Mesenchymal stem cell (in vitro differentiated cells and primary cell): ENCODE measurements around the gene DTNBP1.
A peak's percentile ranks its signal among the peaks of the same experiment; 100 is the strongest.

Source experiments
- DNase-seq: peaks from one replicate; pipeline ENCODE4 v3.0.0-alpha.2; 2013
- H2AFZ ChIP-seq: one replicate; pipeline ENCODE4 v1.6.1; 2013; ENCODE audit warnings: low read depth, mild to moderate bottlenecking, control low read depth, inconsistent platforms, low read length, moderate library complexity
- H2AK5ac ChIP-seq: 2 replicates; pipeline ENCODE4 v1.6.1; 2013; ENCODE audit warnings: low read length, moderate library complexity, mild to moderate bottlenecking, inconsistent platforms; ENCODE audit not compliant: severe bottlenecking
- H2BK120ac ChIP-seq: one replicate; pipeline ENCODE4 v1.6.1; 2013; ENCODE audit warnings: low read depth, mild to moderate bottlenecking, inconsistent platforms, low read length, moderate library complexity
- H2BK12ac ChIP-seq, 2 experiments: one replicate each; pipeline ENCODE4 v1.6.1; 2013; ENCODE audit warnings: inconsistent platforms in 2 of 2, low read length in 2 of 2, mild to moderate bottlenecking in 2 of 2, moderate library complexity in 2 of 2, control low read depth in 1 of 2
- H2BK15ac ChIP-seq: one replicate; pipeline ENCODE4 v1.6.1; 2013; ENCODE audit warnings: mild to moderate bottlenecking, low read depth, inconsistent platforms; ENCODE audit not compliant: poor library complexity, severe bottlenecking
- H2BK5ac ChIP-seq: 2 replicates; pipeline ENCODE4 v1.6.1; 2013; ENCODE audit warnings: low read depth, mild to moderate bottlenecking, low read length, control low read depth, inconsistent platforms; ENCODE audit not compliant: poor library complexity, severe bottlenecking
- H3K14ac ChIP-seq, 2 experiments: one replicate each; pipeline ENCODE4 v1.6.1; 2013; ENCODE audit warnings: inconsistent platforms in 2 of 2, low read length in 2 of 2, control low read depth in 1 of 2, mild to moderate bottlenecking in 1 of 2, moderate library complexity in 1 of 2
- H3K18ac ChIP-seq, 2 experiments: one replicate each; pipeline ENCODE4 v1.6.1; 2013; ENCODE audit warnings: inconsistent platforms in 2 of 2, low read length in 2 of 2, control low read depth in 1 of 2, low read depth in 1 of 2, mild to moderate bottlenecking in 1 of 2
- H3K23ac ChIP-seq, 2 experiments: one replicate each; pipeline ENCODE4 v1.6.1; 2013; ENCODE audit warnings: inconsistent platforms in 2 of 2, low read length in 2 of 2, mild to moderate bottlenecking in 2 of 2, moderate library complexity in 2 of 2, control low read depth in 1 of 2
- H3K27ac ChIP-seq: 2 replicates; pipeline ENCODE4 v1.5.1; 2013; ENCODE audit warnings: mild to moderate bottlenecking, moderate library complexity, low read length, control low read depth, inconsistent platforms; ENCODE audit not compliant: poor library complexity, severe bottlenecking
- H3K27me3 ChIP-seq, 2 experiments: 2 replicates each; pipeline versions ENCODE4 v1.6.1 to v1.7.0; 2013; ENCODE audit warnings: low read length in 2 of 2, mild to moderate bottlenecking in 2 of 2, moderate library complexity in 2 of 2, control low read depth in 1 of 2, inconsistent platforms in 1 of 2; ENCODE audit not compliant: control insufficient read depth in 1 of 2, insufficient read depth in 1 of 2
- H3K36me3 ChIP-seq, 2 experiments: 2 replicates each; pipeline versions ENCODE4 v1.6.1 to v1.7.0; 2013; ENCODE audit warnings: low read length in 2 of 2, control low read depth in 1 of 2, inconsistent platforms in 1 of 2, low read depth in 1 of 2, mild to moderate bottlenecking in 1 of 2; ENCODE audit not compliant: insufficient read depth in 2 of 2, control insufficient read depth in 1 of 2
- H3K4ac ChIP-seq, 2 experiments: one replicate each; pipeline ENCODE4 v1.6.1; 2013; ENCODE audit warnings: inconsistent platforms in 2 of 2, low read length in 2 of 2, mild to moderate bottlenecking in 2 of 2, moderate library complexity in 2 of 2, control low read depth in 1 of 2, low read depth in 1 of 2
- H3K4me1 ChIP-seq: 2 replicates; pipeline ENCODE4 v1.6.1; 2013; ENCODE audit warnings: low read depth, low read length, control low read depth; ENCODE audit not compliant: control insufficient read depth, insufficient read depth
- H3K4me2 ChIP-seq: 2 replicates; pipeline ENCODE4 v1.6.1; 2013; ENCODE audit warnings: low read length, mild to moderate bottlenecking, inconsistent platforms; ENCODE audit not compliant: poor library complexity, severe bottlenecking
- H3K4me3 ChIP-seq, 2 experiments: 2 replicates each; pipeline versions ENCODE4 v1.5.1 to v1.7.0; 2013; ENCODE audit warnings: low read length in 2 of 2, mild to moderate bottlenecking in 2 of 2, control low read depth in 1 of 2, low read depth in 1 of 2; ENCODE audit not compliant: insufficient read depth in 1 of 2
- H3K79me1 ChIP-seq: replicated peaks from 2 replicates; pipeline ENCODE4 v1.6.1; 2013; ENCODE audit warnings: mild to moderate bottlenecking, control low read depth, low read length, inconsistent platforms; ENCODE audit not compliant: poor library complexity, severe bottlenecking
- H3K9ac ChIP-seq: 2 replicates; pipeline ENCODE4 v1.7.0; 2013; ENCODE audit warnings: mild to moderate bottlenecking, low read length, moderate library complexity
- H3K9me3 ChIP-seq: 2 replicates; pipeline ENCODE4 v1.7.0; 2013; ENCODE audit warnings: mild to moderate bottlenecking, low read length; ENCODE audit not compliant: control insufficient read depth
- H4K8ac ChIP-seq: one replicate; pipeline ENCODE4 v1.6.1; 2013; ENCODE audit warnings: inconsistent platforms, mild to moderate bottlenecking, low read length, moderate library complexity
- H4K91ac ChIP-seq: one replicate; pipeline ENCODE4 v1.6.1; 2013; ENCODE audit warnings: mild to moderate bottlenecking, low read length, inconsistent platforms
- WGBS: methylation state at CpG from one replicate; pipeline ENCODE4 v1.1.7; 2013; ENCODE audit warnings: mixed read lengths; 5-methylcytosine and 5-hydroxymethylcytosine counted together

DTNBP1 gene

DNA sequence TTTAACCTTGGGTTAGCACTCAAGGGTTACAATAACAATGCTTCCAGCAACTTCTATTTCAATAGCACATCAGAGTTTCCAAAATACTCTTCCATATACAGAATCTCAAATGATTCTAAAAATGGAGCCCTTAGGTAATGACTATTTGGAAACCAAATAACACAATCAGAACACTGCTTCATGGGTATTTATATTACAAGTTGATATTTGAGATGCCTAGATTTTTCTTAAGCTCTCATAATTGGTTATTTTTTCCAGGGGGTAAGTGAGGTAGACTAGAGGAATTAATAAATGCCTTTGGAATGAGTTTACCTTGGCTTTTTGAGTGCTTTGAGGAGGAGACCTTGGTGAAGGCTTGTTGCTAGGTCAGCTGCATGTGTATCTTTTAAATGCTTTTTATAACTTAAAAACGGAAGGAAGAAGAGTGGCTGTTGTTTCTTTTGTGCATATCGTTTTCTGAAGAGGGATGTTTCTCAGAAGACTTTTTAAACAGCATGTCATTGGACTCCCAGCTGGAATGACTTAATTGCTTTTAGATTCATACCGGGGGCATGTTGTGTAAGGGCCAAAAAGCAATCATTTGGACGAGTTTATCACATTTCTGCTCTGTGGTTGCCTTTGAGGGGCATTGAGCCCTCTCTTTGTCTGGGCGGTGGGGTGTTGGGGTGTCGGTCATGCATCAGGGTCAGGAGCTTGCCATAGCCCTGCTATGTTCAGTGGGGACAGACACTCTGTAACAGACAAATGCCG is 186.0 kb downstream of the DTNBP1 start:
- 90% methylated on average over 6 of the region's 7 CpGs for WGBS
- H3K36me3 ChIP-seq, result peaks cover 4 to 26% of the 10 kb centered on the region in 2 experiments
- H3K4ac ChIP-seq, result no peak overlapping the region
- peak overlapping the region in 1 of 2 experiments; percentile 54 for H2BK12ac ChIP-seq
- no peak overlapping the region for H3K4me2 ChIP-seq
- no peak overlapping the region for H4K8ac ChIP-seq
- H3K79me1 ChIP-seq, result peaks cover 31% of the 10 kb centered on the region
- no peak overlapping the region for H2BK5ac ChIP-seq
- H2BK120ac ChIP-seq, result no peak overlapping the region
- no peak overlapping the region for H2AFZ ChIP-seq
- no peak overlapping the region for H2BK15ac ChIP-seq
- DNase-seq, result peak; percentile 38
- no peak overlapping the region for H3K9ac ChIP-seq
- H2AK5ac ChIP-seq, result no peak overlapping the region
- no peak overlapping the region for H3K23ac ChIP-seq
- no peak overlapping the region for H4K91ac ChIP-seq
- no peaks in the 10 kb centered on the region for H3K9me3 ChIP-seq
- H3K4me3 ChIP-seq, result no peak overlapping the region
- H3K18ac ChIP-seq, result no peak overlapping the region
- peaks cover 3% of the 10 kb centered on the region for H3K4me1 ChIP-seq
- H3K27me3 ChIP-seq, result no peaks in the 10 kb centered on the region
- no peak overlapping the region for H3K14ac ChIP-seq
- H3K27ac ChIP-seq, result no peak overlapping the region

DNA sequence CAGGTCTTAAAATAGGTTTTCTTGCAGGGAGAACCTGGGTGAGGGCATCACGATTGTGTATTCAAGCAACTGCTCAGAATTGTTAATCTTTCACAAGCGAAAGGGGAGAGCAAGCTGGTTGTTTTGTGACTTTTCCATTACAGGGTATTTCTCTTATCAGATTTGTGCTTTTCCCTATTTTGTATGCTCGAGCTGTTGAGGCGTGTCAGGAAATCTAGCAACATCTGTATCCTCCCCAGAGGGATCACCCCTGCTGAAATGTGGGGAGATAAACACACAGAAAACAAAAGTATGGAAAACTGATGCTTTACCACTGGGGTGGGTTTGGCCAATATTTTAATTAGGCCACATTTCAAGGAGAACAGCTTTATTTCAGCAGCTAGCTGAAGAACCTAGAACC is 187.0 kb downstream of the DTNBP1 start:
- H3K4me3 ChIP-seq, result no peak overlapping the region
- DNase-seq, result no peak
- no peak overlapping the region for H3K23ac ChIP-seq
- peaks cover 3% of the 10 kb centered on the region for H3K4me1 ChIP-seq
- H2BK5ac ChIP-seq, result no peak overlapping the region
- no peak overlapping the region for H2BK15ac ChIP-seq
- peaks cover 4 to 33% of the 10 kb centered on the region in 2 experiments for H3K36me3 ChIP-seq
- H2AFZ ChIP-seq, result no peak overlapping the region
- H3K9ac ChIP-seq, result no peak overlapping the region
- H2BK12ac ChIP-seq, result no peak overlapping the region
- no peak overlapping the region for H4K91ac ChIP-seq
- H3K79me1 ChIP-seq, result peaks cover 32% of the 10 kb centered on the region
- H3K4ac ChIP-seq, result no peak overlapping the region
- H2AK5ac ChIP-seq, result no peak overlapping the region
- H2BK120ac ChIP-seq, result no peak overlapping the region
- no peaks in the 10 kb centered on the region for H3K9me3 ChIP-seq
- WGBS, result 100% methylated on average over 4 of the region's 4 CpGs
- no peak overlapping the region for H4K8ac ChIP-seq
- H3K14ac ChIP-seq, result no peak overlapping the region
- no peak overlapping the region for H3K18ac ChIP-seq
- H3K4me2 ChIP-seq, result no peak overlapping the region
- H3K27me3 ChIP-seq, result no peaks in the 10 kb centered on the region
- H3K27ac ChIP-seq, result no peak overlapping the region

DNA sequence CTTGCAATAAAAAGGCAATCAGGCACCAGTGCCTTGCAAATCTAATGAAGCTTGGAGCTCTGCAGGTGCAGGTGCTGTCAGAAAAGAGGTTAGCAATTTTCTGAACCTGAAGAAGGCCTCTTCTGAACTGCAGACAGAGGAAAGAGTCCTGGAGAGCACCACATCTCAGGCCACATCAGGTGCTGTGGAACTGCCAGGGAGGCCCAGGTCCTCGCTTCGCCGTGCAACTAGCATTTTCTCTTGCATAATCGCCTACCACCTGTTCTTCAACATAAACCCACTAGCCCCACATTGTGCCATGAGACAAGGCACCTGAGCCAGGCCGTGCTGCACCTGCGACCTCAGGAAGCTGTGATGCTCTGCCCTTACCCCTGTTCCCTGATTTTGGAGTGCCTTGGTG is 187.6 kb downstream of the DTNBP1 start:
- Histone ChIP-seq H4K91ac (no peak overlapping the region), H4K8ac (no peak overlapping the region), H3K4me3 (no peak overlapping the region), H3K18ac (peak overlapping the region in 1 of 2 experiments; percentile 19), H3K27me3 (no peaks in the 10 kb centered on the region), H2BK120ac (no peak overlapping the region), H3K9me3 (no peaks in the 10 kb centered on the region), H2BK12ac (peak overlapping the region in 1 of 2 experiments; percentile 55), H3K36me3 (peaks cover 4 to 39% of the 10 kb centered on the region in 2 experiments), H2BK5ac (no peak overlapping the region), H3K14ac (peak overlapping the region in 1 of 2 experiments; percentile 48), H2BK15ac (no peak overlapping the region), H3K4me1 (peaks cover 3% of the 10 kb centered on the region), H3K23ac (no peak overlapping the region), H3K27ac (no peak overlapping the region), H3K79me1 (peaks cover 32% of the 10 kb centered on the region), H3K4ac (peak overlapping the region in 1 of 2 experiments; percentile 10), H2AFZ (no peak overlapping the region), H3K9ac (no peak overlapping the region), H2AK5ac (no peak overlapping the region), H3K4me2 (no peak overlapping the region)
- 98% methylated on average over 6 of the region's 6 CpGs for WGBS
- no peak for DNase-seq

DNA sequence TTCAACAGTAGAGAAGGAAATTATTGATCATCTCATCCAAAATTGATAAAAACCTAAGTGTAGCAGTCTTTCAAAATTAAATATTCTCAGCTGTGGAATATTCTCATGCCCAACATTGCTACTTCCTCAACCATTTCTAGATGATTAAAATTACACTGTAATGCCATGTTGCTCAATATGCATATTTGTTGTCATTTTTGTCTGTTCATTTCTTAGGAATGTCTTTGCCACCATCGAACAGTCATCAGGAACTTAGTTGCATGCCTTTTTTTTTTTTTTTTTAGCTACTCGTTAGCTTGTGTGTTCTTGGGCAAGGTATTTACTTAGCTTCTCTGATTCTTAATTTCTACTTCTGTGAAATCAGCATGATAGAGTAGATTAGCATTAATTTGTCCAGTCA is 188.6 kb downstream of the DTNBP1 start:
- peaks cover 1% of the 10 kb centered on the region for H3K4me1 ChIP-seq
- no peak overlapping the region for H2AFZ ChIP-seq
- peaks cover 29% of the 10 kb centered on the region for H3K79me1 ChIP-seq
- no peaks in the 10 kb centered on the region for H3K9me3 ChIP-seq
- H3K9ac ChIP-seq, result peak overlapping the region; percentile 52
- no peak overlapping the region for H4K8ac ChIP-seq
- no peak overlapping the region for H3K27ac ChIP-seq
- no peak overlapping the region for H2BK120ac ChIP-seq
- no peak overlapping the region for H3K14ac ChIP-seq
- H3K27me3 ChIP-seq, result no peaks in the 10 kb centered on the region
- H4K91ac ChIP-seq, result no peak overlapping the region
- H2BK12ac ChIP-seq, result no peak overlapping the region
- H2BK5ac ChIP-seq, result no peak overlapping the region
- H3K4me2 ChIP-seq, result no peak overlapping the region
- peak; percentile 33 for DNase-seq
- H3K23ac ChIP-seq, result no peak overlapping the region
- H2BK15ac ChIP-seq, result no peak overlapping the region
- 80% methylated on average over 1 of the region's 2 CpGs for WGBS
- H3K36me3 ChIP-seq, result peaks cover 6 to 47% of the 10 kb centered on the region in 2 experiments
- no peak overlapping the region for H3K18ac ChIP-seq
- H3K4ac ChIP-seq, result no peak overlapping the region
- no peak overlapping the region for H3K4me3 ChIP-seq
- H2AK5ac ChIP-seq, result no peak overlapping the region
